22Rv1 (cell line): ENCODE measurements around the gene EFEMP1.

Experiments used
- CTCF ChIP-seq: fragments of 450-650 bp; IDR thresholded peaks from 2 replicates; pipeline ENCODE4 v1.5.1; 2017; ENCODE audit warnings: mild to moderate bottlenecking
- ZFX ChIP-seq: fragments of 450-650 bp; IDR thresholded peaks from 2 replicates; pipeline ENCODE4 v1.6.1; 2017; ENCODE audit warnings: antibody characterized with exemption, borderline replicate concordance

GRCh38 chr2:55837073-55837472 lies 86.5 kb downstream of the EFEMP1 start:
- no peak for TF ChIP-seq CTCF
- TF ChIP-seq ZFX: no peak
